Airway epithelial cell (primary cell): ENCODE measurements around the gene FGFBP1. TPM values are rescaled to one million over a fixed set of nuclear protein-coding genes. Genes with fewer than 3 reads are reported as not detected.

Experiments
- total RNA-seq: library from RNA; depleted of rRNA; stranded (reverse); fragments of >200 nt; gene quantifications from 2 replicates; pipeline ENCODE4 v1.2.3, GENCODE V29; 2015

Gene FGFBP1
- total RNA-seq = 1,063 and 1,082 TPM in 2 replicates

DNA sequence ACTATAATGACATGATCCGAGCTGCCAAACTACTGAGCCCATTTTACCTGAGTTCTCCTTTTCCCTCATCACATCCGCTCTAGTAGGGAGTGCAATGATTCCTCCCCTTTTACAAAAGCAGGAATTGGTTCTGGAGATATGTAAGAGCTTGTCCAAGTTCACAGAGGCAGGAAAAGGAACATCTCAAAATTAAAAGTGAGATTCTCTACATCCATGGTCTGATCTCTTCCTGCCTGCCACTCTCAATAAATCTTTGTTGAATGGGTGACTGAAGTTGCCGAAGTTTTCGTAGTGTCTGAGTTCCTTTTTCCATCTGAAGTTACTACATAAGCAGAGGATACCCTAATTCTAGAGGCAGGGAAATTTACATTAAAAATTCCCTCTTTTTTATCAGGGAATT is at the start of gene FGFBP1:
TSS of gene FGFBP1 (minus strand) at position 101 of the 400 bp plus-strand sequence. CDS start 2,108 bp downstream, outside the sequence.

DNA sequence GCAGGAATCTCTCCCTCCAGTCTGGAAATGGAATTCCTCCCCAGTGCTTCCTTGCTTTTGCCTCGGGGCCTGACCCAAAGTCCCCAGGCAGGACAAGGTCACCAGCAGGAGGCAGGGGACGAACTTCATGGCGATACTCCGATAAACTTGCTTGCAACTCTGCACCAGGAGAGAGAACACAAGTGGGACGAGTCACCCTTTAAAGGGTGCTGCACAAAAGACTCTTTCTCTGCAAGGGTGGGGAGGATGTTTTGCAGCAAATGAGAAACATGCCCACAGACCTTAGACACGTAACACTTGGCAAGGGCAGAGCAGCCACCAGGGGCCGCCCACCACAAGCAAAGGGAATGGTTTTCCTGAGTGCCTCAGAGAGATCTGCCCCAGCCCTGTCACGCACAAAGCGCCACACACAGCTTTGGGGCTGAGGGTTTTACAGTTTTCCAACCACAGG is 24.5 kb upstream of the FGFBP1 start, which contains the start of gene FGFBP2:
TSS of gene FGFBP2 (minus strand) at position 175 of the 451 bp plus-strand sequence. CDS start at position 129, 46 bp downstream.

Other genes with a start within 250 kb of the FGFBP1 start
- gene BST1, start 235.7 kb downstream of the FGFBP1 start, total RNA-seq = 1.6 and 4.3 TPM in 2 replicates
- 0.07 TPM in 1 of 2 replicates, not detected in the other for gene CD38, start 160.4 kb downstream of the FGFBP1 start, total RNA-seq
- gene FGFBP2, start 24.4 kb upstream of the FGFBP1 start, total RNA-seq = not detected in 2 replicates
- under 0.01 TPM in 1 of 2 replicates, not detected in the other for gene PROM1, start 145.3 kb upstream of the FGFBP1 start, total RNA-seq